SK-N-SH (cell line): ENCODE results near the gene MN1.

Experiments
- EP300 ChIP-seq, 2 experiments: IDR thresholded peaks; 2 replicates each; pipeline versions ENCODE4 v1.4.0 to v1.6.1; 2012; ENCODE audit warnings: borderline replicate concordance in 1 of 2, low read depth in 1 of 2, low read length in 1 of 2
- GATA2 ChIP-seq: sonication (generic); formaldehyde crosslinking; IDR thresholded peaks from 2 replicates; pipeline ENCODE4 v1.5.0; 2020; ENCODE audit warnings: mild to moderate bottlenecking, missing genetic modification reagents
- MAX ChIP-seq: IDR thresholded peaks from 2 replicates; pipeline ENCODE4 v1.4.0; 2012; ENCODE audit warnings: low read depth
- POLR2AphosphoS5 ChIP-seq: IDR thresholded peaks from 2 replicates; pipeline ENCODE4 v1.6.1; 2012; ENCODE audit warnings: low read depth, low read length
- TF ChIP-seq, protein P1 (sequence below): fragments of 200-600 bp; sonication (generic); IDR thresholded peaks from 2 replicates; pipeline ENCODE4 v1.6.1; 2017; ENCODE audit warnings: antibody characterized with exemption, mild to moderate bottlenecking, moderate library complexity

DNA sequence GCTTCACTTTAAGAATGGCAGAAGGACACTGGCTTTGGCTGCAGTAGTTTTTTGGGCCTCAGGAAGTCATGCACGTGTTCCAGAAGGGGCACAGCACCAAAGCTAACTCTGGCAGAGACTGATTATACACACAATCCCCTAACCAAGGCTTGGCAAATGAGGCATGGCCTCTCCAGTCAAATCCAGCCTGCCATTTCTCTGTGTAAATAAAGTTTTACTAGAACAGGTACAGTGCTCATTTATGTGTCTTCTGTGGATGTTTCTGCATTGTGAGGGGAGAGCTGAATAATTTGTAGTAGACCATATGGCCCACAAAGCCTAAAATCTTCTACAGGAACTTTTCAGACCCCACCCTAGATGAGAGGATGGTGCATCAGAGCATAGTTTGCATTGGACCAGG, 46.4 kb upstream of the MN1 start:
- TF ChIP-seq, protein P1, sequence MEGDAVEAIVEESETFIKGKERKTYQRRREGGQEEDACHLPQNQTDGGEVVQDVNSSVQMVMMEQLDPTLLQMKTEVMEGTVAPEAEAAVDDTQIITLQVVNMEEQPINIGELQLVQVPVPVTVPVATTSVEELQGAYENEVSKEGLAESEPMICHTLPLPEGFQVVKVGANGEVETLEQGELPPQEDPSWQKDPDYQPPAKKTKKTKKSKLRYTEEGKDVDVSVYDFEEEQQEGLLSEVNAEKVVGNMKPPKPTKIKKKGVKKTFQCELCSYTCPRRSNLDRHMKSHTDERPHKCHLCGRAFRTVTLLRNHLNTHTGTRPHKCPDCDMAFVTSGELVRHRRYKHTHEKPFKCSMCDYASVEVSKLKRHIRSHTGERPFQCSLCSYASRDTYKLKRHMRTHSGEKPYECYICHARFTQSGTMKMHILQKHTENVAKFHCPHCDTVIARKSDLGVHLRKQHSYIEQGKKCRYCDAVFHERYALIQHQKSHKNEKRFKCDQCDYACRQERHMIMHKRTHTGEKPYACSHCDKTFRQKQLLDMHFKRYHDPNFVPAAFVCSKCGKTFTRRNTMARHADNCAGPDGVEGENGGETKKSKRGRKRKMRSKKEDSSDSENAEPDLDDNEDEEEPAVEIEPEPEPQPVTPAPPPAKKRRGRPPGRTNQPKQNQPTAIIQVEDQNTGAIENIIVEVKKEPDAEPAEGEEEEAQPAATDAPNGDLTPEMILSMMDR: no peak
- TF ChIP-seq EP300 (IDR thresholded peaks at IDR 0.05; ENCODE audit: borderline replicate concordance in 1 of 2, low read depth in 1 of 2, low read length in 1 of 2) (no peak), POLR2AphosphoS5 (no peak), GATA2 (CRISPR knock-in tag) (no peak), MAX (no peak)
